HepG2 (cell line): Measurements from ENCODE around the gene NLGN2. TPM values are rescaled to one million over a fixed set of nuclear protein-coding genes. Genes with fewer than 3 reads are reported as not detected.

Experiments
- ATAC-seq: fragments of 200-7000 bp; cut with Tn5 transposase; 3 replicates; pipeline ENCODE4 v1.9.1; 2020; ENCODE audit warnings: mild to moderate bottlenecking, moderate library complexity
- BruUV-seq: library from RNA; stranded (reverse); fragments of 400-500 nt; replicated peaks from 2 replicates; lab custom pipeline; 2021; lab: Mats Ljungman, UMichigan
- CTCF ChIA-PET: fragments of 300-600 bp; formaldehyde crosslinking; extraction: SDS; loops from one replicate; lab custom pipeline; 2021; ENCODE audit warnings: low total read pairs, inconsistent platforms, low intra/inter-chr PET ratio; lab: Yijun Ruan, JAX
- POLR2A ChIA-PET: fragments of 350-600 bp; sonication (Branson Sonifier 250); formaldehyde crosslinking; loops from one replicate; lab custom pipeline; 2020; ENCODE audit warnings: antibody characterized with exemption, inconsistent platforms; lab: Yijun Ruan, JAX
- DNase-seq: peaks from one replicate; pipeline ENCODE4 v3.0.0-alpha.2; 2015; ENCODE audit warnings: low spot score
- FAIRE-seq: peaks from 3 replicates; lab custom pipeline; 2011; peaks lifted over from hg19 to GRCh38; lab: Jason Lieb, UNC
- H2AFZ ChIP-seq: one replicate; pipeline ENCODE4 v1.6.1; 2011; ENCODE audit warnings: low read length, inconsistent platforms
- H3K27ac ChIP-seq: fragments of 300-600 bp; 3 replicates; pipeline ENCODE4 v1.8.0; 2011; ENCODE audit warnings: mixed run types, mild to moderate bottlenecking, mixed read lengths, low read length, inconsistent platforms; ENCODE audit not compliant: insufficient read depth; ENCODE audit errors: extremely low read length
- H3K27me3 ChIP-seq, 2 experiments: fragments of 200-600 bp in 1 of 2; 2 replicates in 1 of 2; 3 replicates in 1 of 2; pipeline versions ENCODE4 v1.6.0 to v1.8.0; 2011; ENCODE audit warnings: low read length in 2 of 2, mild to moderate bottlenecking in 2 of 2, moderate library complexity in 2 of 2, inconsistent platforms in 1 of 2; ENCODE audit not compliant: insufficient read depth in 2 of 2, control insufficient read depth in 1 of 2
- H3K36me3 ChIP-seq, 2 experiments: fragments of 200-600 bp in 1 of 2; replicated peaks in 1 of 2; 2 replicates in 1 of 2; 3 replicates in 1 of 2; pipeline versions ENCODE4 v1.5.1 to v1.8.0; 2011; ENCODE audit warnings: low read length in 2 of 2, inconsistent platforms in 1 of 2; ENCODE audit not compliant: insufficient read depth in 2 of 2, control insufficient read depth in 1 of 2
- H3K4me1 ChIP-seq: 2 replicates; pipeline ENCODE4 v1.5.1; 2012; ENCODE audit warnings: low read length, inconsistent platforms; ENCODE audit not compliant: insufficient read depth
- H3K4me2 ChIP-seq: 2 replicates; pipeline ENCODE4 v1.6.0; 2011; ENCODE audit warnings: low read depth, low read length, inconsistent platforms
- H3K4me3 ChIP-seq, 3 experiments: fragments of 200-600 bp in 1 of 3; sonication (generic), shearing (Covaris generic) in 1 of 3; replicated peaks in 1 of 3; 2 replicates each; pipeline ENCODE4 v1.5.1; 2011 to 2016; ENCODE audit warnings: low read length in 3 of 3, inconsistent platforms in 2 of 3, low read depth in 2 of 3, mild to moderate bottlenecking in 2 of 3, control low read depth in 1 of 3, mixed read lengths in 1 of 3; ENCODE audit not compliant: insufficient read depth in 1 of 3
- H3K79me2 ChIP-seq: one replicate; pipeline ENCODE4 v1.6.1; 2011; ENCODE audit warnings: low read length, inconsistent platforms; ENCODE audit not compliant: insufficient read depth
- H3K9ac ChIP-seq: 2 replicates; pipeline ENCODE4 v1.6.0; 2011; ENCODE audit warnings: mild to moderate bottlenecking, low read depth, low read length, inconsistent platforms; ENCODE audit not compliant: insufficient read depth
- H3K9me3 ChIP-seq: 2 replicates; pipeline ENCODE4 v1.5.1; 2012; ENCODE audit warnings: mild to moderate bottlenecking, low read length
- H4K20me1 ChIP-seq: 2 replicates; pipeline ENCODE4 v1.6.0; 2011; ENCODE audit warnings: inconsistent platforms, mild to moderate bottlenecking, low read length, moderate library complexity; ENCODE audit not compliant: insufficient read depth
- AGO2 ChIP-seq: fragments of 200-400 bp; formaldehyde crosslinking; optimal IDR thresholded peaks from 2 replicates; pipeline ENCODE3; 2017; ENCODE audit warnings: mild to moderate bottlenecking, low read depth, low read length, moderate library complexity
- FOXJ3 ChIP-seq: sonication (generic); formaldehyde crosslinking; IDR thresholded peaks from 2 replicates; pipeline ENCODE4 v1.4.0; 2020; ENCODE audit warnings: missing genetic modification reagents, mild to moderate bottlenecking, borderline replicate concordance
- HNF4G ChIP-seq, 2 experiments: sonication (generic) in 1 of 2; formaldehyde crosslinking in 1 of 2; IDR thresholded peaks; 2 replicates each; pipeline versions ENCODE4 v1.4.0 to v1.6.1; 2011 to 2020; ENCODE audit warnings: borderline replicate concordance in 2 of 2, low read depth in 2 of 2, mild to moderate bottlenecking in 2 of 2, low read length in 1 of 2, missing genetic modification reagents in 1 of 2, moderate library complexity in 1 of 2
- NR3C1 ChIP-seq: sonication (generic); formaldehyde crosslinking; IDR thresholded peaks from 2 replicates; pipeline ENCODE4 v1.4.0; 2020; ENCODE audit warnings: missing genetic modification reagents
- YEATS2 ChIP-seq: sonication (generic); formaldehyde crosslinking; IDR thresholded peaks from 2 replicates; pipeline ENCODE4 v1.4.0; 2020; ENCODE audit warnings: missing genetic modification reagents, borderline replicate concordance
- ZFP36L1 ChIP-seq: sonication (generic); formaldehyde crosslinking; IDR thresholded peaks from 2 replicates; pipeline ENCODE4 v1.8.0; 2022; ENCODE audit warnings: mild to moderate bottlenecking, missing genetic modification reagents, moderate library complexity
- ZNF3 ChIP-seq: IDR thresholded peaks from 2 replicates; pipeline ENCODE4 v1.7.0; 2017; ENCODE audit warnings: inconsistent platforms
- ZNF510 ChIP-seq: sonication (generic); formaldehyde crosslinking; IDR thresholded peaks from 2 replicates; pipeline ENCODE4 v1.4.0; 2020; ENCODE audit warnings: low read depth, mild to moderate bottlenecking, missing genetic modification reagents
- ZNF607 ChIP-seq: sonication (generic); formaldehyde crosslinking; IDR thresholded peaks from 2 replicates; pipeline ENCODE4 v1.5.1; 2020; ENCODE audit warnings: missing genetic modification reagents, mild to moderate bottlenecking, borderline replicate concordance
- ZNF724P ChIP-seq: sonication (generic); formaldehyde crosslinking; IDR thresholded peaks from 2 replicates; pipeline ENCODE4 v1.8.0; 2022; ENCODE audit warnings: missing genetic modification reagents, borderline replicate concordance
- WGBS: methylation state at CpG from one replicate; pipeline ENCODE4 v1.1.6; 2017; ENCODE audit warnings: low lambda C conversion rate; 5-methylcytosine and 5-hydroxymethylcytosine counted together
- in situ Hi-C: cut with HindIII; loops from 2 replicates; pipeline ENCODE4 v1.10.0; 2017; ENCODE audit warnings: low pct_unique_long_range_greater_than_20kb; ENCODE audit not compliant: extremely low pct_ligation_motif_present
- intact Hi-C: fragments of 100-400 bp; cut with micrococcal nuclease; formaldehyde crosslinking; loops from one replicate; pipeline ENCODE4 v1.10.0; 2022; ENCODE audit not compliant: unreplicated experiment
- polyA plus RNA-seq, 8 experiments: library from polyadenylated mRNA; depleted of rRNA in 3 of 8; stranded (reverse) in 7 of 8; unstranded in 1 of 8; fragments of >200 nt; fragmentation: Illumina TruSeq in 4 of 8; extraction: Trizol in 4 of 8; gene quantifications; 2 replicates each; pipeline versions ENCODE4 v1.2.1 to v1.2.3, GENCODE V29; 2011 to 2016; ENCODE audit warnings: low read depth in 4 of 8, missing spikeins in 1 of 8, mixed read lengths in 1 of 8; ENCODE audit not compliant: insufficient read depth in 1 of 8
- total RNA-seq, 5 experiments: library from RNA; depleted of rRNA; stranded (reverse); fragments of >200 nt; fragmentation: Illumina TruSeq; extraction: Trizol; gene quantifications; 2 replicates each; pipeline ENCODE4 v1.2.3, GENCODE V29; 2016; ENCODE audit warnings: low read depth in 1 of 5
- TF ChIP-seq, protein P1 (sequence below): sonication (generic); formaldehyde crosslinking; IDR thresholded peaks from 2 replicates; pipeline ENCODE4 v1.4.0; 2020; ENCODE audit warnings: mild to moderate bottlenecking, missing genetic modification reagents

NLGN2 gene
- total and polyA plus RNA-seq, 2 of the 13 experiments (the other 11 are each of a cell fraction or from before 2014, with no cell fraction given) = 1.9 to 11.0 TPM

DNA sequence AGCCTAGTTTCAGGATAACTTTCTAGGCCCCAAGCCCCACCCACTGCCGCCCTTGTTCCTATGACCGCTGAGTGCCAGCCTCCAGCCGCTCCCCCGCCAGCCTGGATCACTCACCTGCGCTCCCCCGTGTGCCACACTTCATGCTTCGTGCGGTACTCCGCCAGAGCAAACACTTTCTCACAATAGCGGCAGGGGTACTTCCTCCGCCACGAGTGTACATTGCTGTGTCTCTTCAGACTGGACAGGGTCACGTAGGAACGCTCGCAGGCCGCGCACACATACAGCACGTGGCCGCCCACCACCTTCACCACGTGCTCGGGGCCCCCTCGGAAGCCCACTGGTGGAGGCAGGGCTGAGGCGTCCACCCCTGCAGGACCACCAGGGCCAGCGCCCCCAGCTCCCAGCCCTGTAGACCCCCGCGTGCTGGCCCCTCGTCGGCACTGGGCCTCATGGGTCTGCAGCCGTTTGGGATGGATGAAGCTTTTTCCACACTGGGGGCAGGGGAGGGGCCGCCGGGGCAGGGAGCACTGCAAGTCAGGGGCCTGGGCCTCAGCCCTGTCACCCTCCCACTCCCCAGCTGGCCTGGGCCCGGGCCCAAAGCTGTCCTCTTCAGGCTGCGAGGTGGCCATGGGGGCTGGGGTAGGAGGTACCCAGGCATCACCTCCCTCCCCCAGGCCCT, 58.1 kb downstream of the NLGN2 start:
- WGBS = 98% methylated on average over 20 of the region's 33 CpGs
- Histone ChIP-seq H3K4me3 (no peak overlapping the region), H3K4me2 (no peak overlapping the region), H3K27me3 (no peaks in the 10 kb centered on the region), H4K20me1 (peaks cover 8% of the 10 kb centered on the region; the same call in 1 of the 2 replicates), H3K36me3 (peaks cover 0 to 2% of the 10 kb centered on the region in 2 experiments; a peak in 3 of 5 replicates), H3K27ac (no peak overlapping the region), H3K79me2 (peaks cover 3% of the 10 kb centered on the region), H3K4me1 (peaks cover 24% of the 10 kb centered on the region), H3K9me3 (no peaks in the 10 kb centered on the region), H2AFZ (no peak overlapping the region), H3K9ac (no peak overlapping the region)
- no TSS peak for BruUV-seq
- intact Hi-C loops (no loop called here), in situ Hi-C loops (no loop called here)
- DNase-seq = no peak
- TF ChIP-seq ZNF510 (no peak), NR3C1 (CRISPR knock-in tag) (no peak), ZFP36L1 (CRISPR knock-in tag) (no peak), AGO2 (peak; percentile 50)
- TF ChIP-seq, protein P1, sequence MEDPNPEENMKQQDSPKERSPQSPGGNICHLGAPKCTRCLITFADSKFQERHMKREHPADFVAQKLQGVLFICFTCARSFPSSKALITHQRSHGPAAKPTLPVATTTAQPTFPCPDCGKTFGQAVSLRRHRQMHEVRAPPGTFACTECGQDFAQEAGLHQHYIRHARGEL (CRISPR knock-in tag) = no peak
- ChIA-PET POLR2A (no interaction called here), CTCF (no interaction called here)
- no peak for ATAC-seq
- FAIRE-seq = no peak

DNA sequence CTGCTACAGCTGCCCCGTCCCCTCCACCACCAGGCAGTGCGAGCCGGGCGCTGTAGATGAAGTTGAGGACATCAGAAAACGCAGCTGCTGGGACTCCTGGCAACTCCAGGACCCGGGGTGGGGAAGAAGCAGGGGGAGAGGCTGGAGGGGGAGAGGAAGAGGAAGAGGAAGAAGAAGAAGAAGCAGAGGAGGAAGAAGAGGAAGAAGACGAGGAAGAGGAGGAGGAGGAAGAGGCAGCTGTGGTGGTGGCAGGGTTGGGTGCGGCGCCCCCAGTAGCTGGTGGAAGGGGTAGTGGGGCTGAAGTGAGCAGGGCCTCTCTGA, 58.6 kb downstream of the NLGN2 start:
- Histone ChIP-seq H3K9ac (no peak overlapping the region), H3K4me2 (no peak overlapping the region), H3K4me3 (no peak overlapping the region), H3K79me2 (peaks cover 7% of the 10 kb centered on the region), H3K36me3 (peaks cover 0 to 2% of the 10 kb centered on the region in 2 experiments; a peak in 3 of 5 replicates), H3K4me1 (peaks cover 26% of the 10 kb centered on the region), H3K27me3 (no peaks in the 10 kb centered on the region), H3K9me3 (no peaks in the 10 kb centered on the region), H3K27ac (no peak overlapping the region), H4K20me1 (peaks cover 8% of the 10 kb centered on the region; the same call in 1 of the 2 replicates), H2AFZ (no peak overlapping the region)
- DNase-seq (no peak), FAIRE-seq (no peak), ATAC-seq (no peak)
- ChIA-PET CTCF (no interaction called here), POLR2A (interaction anchor here (1.4 kb wide), 1 partner anchor 21 kb away, joined by 4 read pairs; no protein-coding TSS in a partner anchor)
- in situ Hi-C loops = no loop called here
- TF ChIP-seq FOXJ3 (CRISPR knock-in tag) (no peak), ZNF3 (CRISPR knock-in tag) (no peak), YEATS2 (no peak), ZNF724P (CRISPR knock-in tag) (no peak), HNF4G (IDR thresholded peaks at IDR 0.05; ENCODE audit: borderline replicate concordance, low read depth, low read length) (no peak), HNF4G (CRISPR knock-in tag; IDR thresholded peaks at IDR 0.05; ENCODE audit: borderline replicate concordance, low read depth) (no peak), ZNF607 (CRISPR knock-in tag) (no peak)
- intact Hi-C loops = no loop called here
- no TSS peak for BruUV-seq
- 98% methylated on average over 9 of the region's 9 CpGs for WGBS
